T-helper 2 cell (primary cell): ENCODE measurements around the gene CRNKL1.

Experiments
- DNase-seq, 5 experiments: peaks; one replicate each; pipeline versions ENCODE4 v3.0.0 to v3.0.0-alpha.2; 2012 to 2022

The CRNKL1 gene

GRCh38 chr20:20060234-20060998, 8.2 kb upstream of the CRNKL1 start:
- DNase-seq: peak in 1 of 5 experiments; percentile 26

- peak in 1 of 5 experiments; percentile 48 for DNase-seq
Observed at GRCh38 chr20:20051767-20052073, 546 bp downstream of the CRNKL1 start.

GRCh38 chr20:20039752-20040387, 12.4 kb downstream of the CRNKL1 start:
- no peak for DNase-seq

GRCh38 chr20:20038586-20038985, 13.7 kb downstream of the CRNKL1 start:
- no peak for DNase-seq

GRCh38 chr20:20037960-20038359, 14.3 kb downstream of the CRNKL1 start:
- no peak for DNase-seq

GRCh38 chr20:20036756-20037155, 15.5 kb downstream of the CRNKL1 start:
- no peak for DNase-seq

GRCh38 chr20:20034486-20034885, 17.8 kb downstream of the CRNKL1 start:
- DNase-seq: no peak

GRCh38 chr20:20031790-20032189, 20.5 kb downstream of the CRNKL1 start:
- no peak for DNase-seq

- DNase-seq: no peak
Observed at GRCh38 chr20:20027284-20027683, 25.0 kb downstream of the CRNKL1 start.

GRCh38 chr20:20024942-20025341, 27.3 kb downstream of the CRNKL1 start:
- DNase-seq: no peak

- no peak for DNase-seq
Observed at GRCh38 chr20:20023395-20023794, 28.9 kb downstream of the CRNKL1 start.

GRCh38 chr20:20022498-20022897, 29.8 kb downstream of the CRNKL1 start:
- peak in 1 of 5 experiments; percentile 72 for DNase-seq

GRCh38 chr20:20021835-20022234, 30.4 kb downstream of the CRNKL1 start:
- no peak for DNase-seq

- DNase-seq: no peak
Observed at GRCh38 chr20:20020908-20021307, 31.4 kb downstream of the CRNKL1 start.

GRCh38 chr20:20019123-20019522, 33.1 kb downstream of the CRNKL1 start:
- no peak for DNase-seq

- DNase-seq: no peak
Observed at GRCh38 chr20:20018366-20018765, 33.9 kb downstream of the CRNKL1 start.

GRCh38 chr20:20017844-20018185, 34.5 kb downstream of the CRNKL1 start:
- peak in 1 of 5 experiments; percentile 48 for DNase-seq

- DNase-seq: peak; percentile 82 to 91 (median 86)
Observed at GRCh38 chr20:20017001-20017843, 35.0 kb downstream of the CRNKL1 start, which contains the start of gene NAA20. TSS of gene NAA20 (plus strand) at chr20:20017362. CDS start at chr20:20017397, 35 bp downstream.

GRCh38 chr20:20014659-20015058, 37.6 kb downstream of the CRNKL1 start:
- no peak for DNase-seq

- no peak for DNase-seq
Observed at GRCh38 chr20:20012541-20012940, 39.7 kb downstream of the CRNKL1 start.

- no peak for DNase-seq
Observed at GRCh38 chr20:20010639-20011500, 41.4 kb downstream of the CRNKL1 start.

GRCh38 chr20:20009784-20010253, 42.4 kb downstream of the CRNKL1 start:
- no peak for DNase-seq
